AG10803 (cell line): Measurements from ENCODE around the gene PFKFB2.

Experiments
- DNase-seq: peaks from one replicate; pipeline ENCODE4 v3.0.0; 2010; ENCODE audit warnings: low read depth
- H3K4me3 ChIP-seq: 2 replicates; pipeline ENCODE4 v1.5.1; 2011; ENCODE audit warnings: mild to moderate bottlenecking, low read length, control low read depth
- TF ChIP-seq, protein P1 (sequence below): conservative IDR thresholded peaks from 2 replicates; pipeline ENCODE4 v1.5.1; 2011; ENCODE audit warnings: mild to moderate bottlenecking, low read length, control low read depth, inconsistent platforms

Gene PFKFB2

DNA sequence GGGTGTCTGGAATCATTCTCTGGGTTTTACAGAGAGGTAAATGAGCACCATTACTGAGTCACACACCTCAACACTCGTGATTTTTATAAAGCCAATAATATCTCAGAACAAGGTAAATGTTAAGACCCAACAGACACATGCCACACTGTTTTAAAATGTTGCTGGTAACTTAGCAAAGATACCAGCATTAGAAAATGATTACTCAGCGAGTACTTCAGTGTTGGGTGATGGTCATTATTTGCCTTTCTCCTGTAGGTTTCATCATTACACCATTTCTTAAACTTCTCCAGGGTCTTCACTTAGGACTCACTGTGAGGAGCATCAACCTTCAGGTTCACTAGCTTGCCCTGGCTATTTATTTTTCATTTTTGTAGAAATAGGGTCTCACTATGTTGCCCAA lies 28.7 kb downstream of the PFKFB2 start:
- no peak overlapping the region for H3K4me3 ChIP-seq
- DNase-seq, result no peak
- TF ChIP-seq, protein P1, sequence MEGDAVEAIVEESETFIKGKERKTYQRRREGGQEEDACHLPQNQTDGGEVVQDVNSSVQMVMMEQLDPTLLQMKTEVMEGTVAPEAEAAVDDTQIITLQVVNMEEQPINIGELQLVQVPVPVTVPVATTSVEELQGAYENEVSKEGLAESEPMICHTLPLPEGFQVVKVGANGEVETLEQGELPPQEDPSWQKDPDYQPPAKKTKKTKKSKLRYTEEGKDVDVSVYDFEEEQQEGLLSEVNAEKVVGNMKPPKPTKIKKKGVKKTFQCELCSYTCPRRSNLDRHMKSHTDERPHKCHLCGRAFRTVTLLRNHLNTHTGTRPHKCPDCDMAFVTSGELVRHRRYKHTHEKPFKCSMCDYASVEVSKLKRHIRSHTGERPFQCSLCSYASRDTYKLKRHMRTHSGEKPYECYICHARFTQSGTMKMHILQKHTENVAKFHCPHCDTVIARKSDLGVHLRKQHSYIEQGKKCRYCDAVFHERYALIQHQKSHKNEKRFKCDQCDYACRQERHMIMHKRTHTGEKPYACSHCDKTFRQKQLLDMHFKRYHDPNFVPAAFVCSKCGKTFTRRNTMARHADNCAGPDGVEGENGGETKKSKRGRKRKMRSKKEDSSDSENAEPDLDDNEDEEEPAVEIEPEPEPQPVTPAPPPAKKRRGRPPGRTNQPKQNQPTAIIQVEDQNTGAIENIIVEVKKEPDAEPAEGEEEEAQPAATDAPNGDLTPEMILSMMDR, result no peak

DNA sequence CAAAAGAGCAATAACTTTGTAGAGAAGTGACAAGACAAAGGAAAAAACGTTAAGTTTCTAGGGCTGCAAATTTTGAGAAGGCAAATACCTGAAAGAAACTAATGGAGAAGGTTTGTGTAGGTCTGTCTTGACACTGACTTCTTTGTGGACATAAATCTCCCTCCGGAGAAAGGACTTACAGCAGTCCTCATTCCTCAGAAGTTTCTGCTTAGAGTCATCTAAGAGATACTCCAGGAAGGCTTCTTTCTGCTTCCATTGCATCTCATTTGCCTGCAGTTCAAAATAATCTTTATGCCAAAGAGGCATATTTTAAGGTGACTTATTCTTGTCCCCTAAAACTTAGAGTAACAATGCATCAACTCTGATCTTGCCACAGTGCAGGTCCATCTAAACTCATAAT lies 31.2 kb downstream of the PFKFB2 start:
- peak; percentile 14 for DNase-seq
- H3K4me3 ChIP-seq, result no peak overlapping the region
- TF ChIP-seq, protein P1, result no peak

DNA sequence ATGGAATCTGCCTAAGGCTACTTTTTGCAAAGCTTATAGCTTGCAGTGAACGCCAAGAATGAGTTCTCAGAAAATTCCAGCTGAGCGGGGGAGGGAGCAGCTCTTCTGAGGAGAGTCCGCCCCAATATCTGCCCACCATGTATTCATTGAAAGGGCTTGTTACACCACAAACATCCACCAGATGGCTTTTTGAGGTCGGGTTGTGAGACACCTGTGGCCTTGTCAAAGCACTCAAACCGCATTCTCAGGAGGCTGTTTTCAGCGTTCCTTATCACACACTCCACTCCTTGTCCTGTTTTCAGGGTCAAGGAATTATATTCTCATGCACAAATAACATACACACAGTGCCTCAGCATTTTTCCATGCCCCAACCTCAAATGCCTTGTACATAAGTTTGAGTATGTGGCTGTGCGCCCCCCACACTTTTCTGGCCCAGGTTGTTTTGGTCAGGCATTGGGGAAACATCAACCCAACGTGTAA lies 31.7 kb downstream of the PFKFB2 start:
- no peak overlapping the region for H3K4me3 ChIP-seq
- peak; percentile 37 for DNase-seq
- TF ChIP-seq, protein P1, result peak; percentile 63

DNA sequence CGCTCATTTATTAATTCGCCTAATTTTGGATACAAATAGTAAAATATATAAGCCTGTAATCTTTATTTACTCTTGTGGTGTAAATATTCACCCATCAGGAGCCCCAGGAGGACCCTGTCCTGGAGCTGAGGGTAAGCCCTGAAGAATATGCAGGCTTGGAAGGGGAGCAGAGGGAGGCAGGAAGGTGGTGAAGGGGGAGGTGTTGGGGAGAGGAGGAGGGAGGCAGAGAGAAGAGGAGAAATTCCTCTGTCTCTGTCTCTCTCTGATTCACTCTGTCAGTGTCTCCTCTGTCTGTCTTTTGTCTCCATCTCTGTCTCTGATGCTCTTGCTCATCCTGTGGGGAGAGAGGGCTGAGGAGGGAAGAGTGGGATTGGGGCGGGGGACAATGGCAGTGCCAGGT lies 32.8 kb downstream of the PFKFB2 start:
- H3K4me3 ChIP-seq, result no peak overlapping the region
- TF ChIP-seq, protein P1, result no peak
- no peak for DNase-seq

DNA sequence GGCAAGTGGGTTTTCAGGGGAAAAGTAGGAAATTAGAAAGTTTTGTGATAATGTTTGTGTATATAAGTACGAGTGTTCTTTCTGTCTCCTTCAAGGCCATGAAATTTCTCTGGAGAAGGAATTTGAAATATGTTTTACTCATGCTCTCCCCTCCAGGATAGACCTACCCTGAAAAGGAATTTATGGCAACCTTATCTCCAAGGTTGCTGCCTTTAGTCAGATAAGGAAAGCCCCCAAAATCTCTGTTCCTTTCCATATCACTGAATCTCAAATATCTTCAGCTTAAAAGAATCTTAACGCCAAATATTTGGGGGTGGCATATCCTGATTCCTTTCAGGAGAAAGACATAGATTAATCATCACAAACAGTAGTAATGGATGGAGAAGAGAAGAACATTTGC lies 35.1 kb downstream of the PFKFB2 start:
- H3K4me3 ChIP-seq, result no peak overlapping the region
- no peak for DNase-seq
- TF ChIP-seq, protein P1, result no peak

DNA sequence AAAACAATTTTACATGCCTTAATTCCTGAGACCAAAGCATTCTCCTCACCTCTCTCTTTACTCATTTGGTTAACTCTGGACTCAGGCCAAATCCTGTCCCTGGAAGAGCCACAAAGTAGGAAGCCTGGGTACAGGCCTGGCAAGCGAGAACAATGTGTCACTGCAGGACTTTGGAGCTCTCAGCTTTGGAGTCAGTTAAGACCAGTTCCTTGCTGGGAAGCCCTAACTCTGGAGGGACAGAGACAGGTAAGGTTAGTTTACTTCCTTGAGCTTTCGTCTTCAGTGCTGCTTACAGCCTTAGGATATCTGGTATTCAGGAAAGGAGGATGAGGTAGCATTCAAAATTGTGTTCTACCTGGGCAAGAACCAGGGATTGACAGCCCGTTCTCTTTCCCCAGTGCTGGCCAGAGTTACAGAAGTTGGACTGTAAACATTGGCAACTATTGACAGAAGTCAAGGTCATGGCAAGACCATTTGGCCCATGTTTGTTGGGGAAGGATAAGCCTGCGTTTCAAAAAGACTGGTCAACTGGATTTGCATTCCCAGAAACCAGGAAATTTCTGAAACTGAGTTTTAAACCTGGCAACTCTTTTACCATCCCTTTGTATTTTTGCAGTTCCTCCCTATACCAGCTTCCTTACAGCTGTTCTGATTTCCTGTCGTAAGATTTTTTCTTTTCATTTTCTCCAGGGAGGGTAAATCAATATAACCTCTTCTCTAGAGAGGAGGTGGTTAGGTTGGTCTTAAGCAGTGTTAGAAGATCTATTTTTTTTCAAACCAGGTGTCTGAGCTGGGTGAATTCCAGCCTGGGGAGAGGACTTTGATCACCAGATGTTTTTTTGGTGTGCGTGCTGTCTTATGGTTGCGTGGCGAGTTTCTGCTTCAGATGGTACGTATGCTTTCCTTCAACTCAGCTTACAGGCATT lies 35.9 kb downstream of the PFKFB2 start, which contains the start of gene C4BPB:
TSS of gene C4BPB (plus strand) at position 160 of the 926 bp plus-strand sequence. CDS start at position 832, 672 bp downstream.
- no peak for DNase-seq
- TF ChIP-seq, protein P1, result no peak
- H3K4me3 ChIP-seq, result no peak within 1 kb of the TSS
